Measurements from ENCODE around the gene ISG20L2.
A peak's percentile ranks its signal among the peaks of the same experiment; 100 is the strongest.

The ISG20L2 gene

GRCh38 chr1:156772222-156772621, 43.7 kb upstream of the ISG20L2 start:
- Histone ChIP-seq H3K9me2 (replicated peaks; ENCODE audit: control insufficient read depth, low read length) (no peaks in the 10 kb centered on the region), H3K4me3 (ENCODE audit: low read length) (no peak overlapping the region), H3K4me1 (ENCODE audit: control insufficient read depth, low read length) (peaks cover 26% of the 10 kb centered on the region), H3F3A (ENCODE audit: control insufficient read depth, insufficient read depth) (peaks cover 7% of the 10 kb centered on the region; the same call in 1 of the 2 replicates), H3K27ac (ENCODE audit: low read depth, low read length) (no peak overlapping the region), H3K4me2 (ENCODE audit: low read length) (no peak overlapping the region), H4K20me1 (ENCODE audit: control insufficient read depth, insufficient read depth, low read depth, low read length) (peaks cover 18% of the 10 kb centered on the region; the same call in 1 of the 2 replicates), H3K79me2 (ENCODE audit: control insufficient read depth, low read length) (peaks cover 96% of the 10 kb centered on the region), H3K36me3 (ENCODE audit: control insufficient read depth, low read length) (peaks cover 57% of the 10 kb centered on the region), H3K27me3 (ENCODE audit: control insufficient read depth, low read length) (no peaks in the 10 kb centered on the region), H3K9me3 (ENCODE audit: control insufficient read depth, insufficient read depth, low read length) (no peaks in the 10 kb centered on the region)
- TF ChIP-seq EZH2phosphoT487 (IDR thresholded peaks at IDR 0.05; ENCODE audit: borderline replicate concordance, low read length), result no peak
- TF ChIP-seq CTCF (IDR thresholded peaks at IDR 0.05; ENCODE audit: low read depth, low read length, poor library complexity, severe bottlenecking), result no peak

DNA sequence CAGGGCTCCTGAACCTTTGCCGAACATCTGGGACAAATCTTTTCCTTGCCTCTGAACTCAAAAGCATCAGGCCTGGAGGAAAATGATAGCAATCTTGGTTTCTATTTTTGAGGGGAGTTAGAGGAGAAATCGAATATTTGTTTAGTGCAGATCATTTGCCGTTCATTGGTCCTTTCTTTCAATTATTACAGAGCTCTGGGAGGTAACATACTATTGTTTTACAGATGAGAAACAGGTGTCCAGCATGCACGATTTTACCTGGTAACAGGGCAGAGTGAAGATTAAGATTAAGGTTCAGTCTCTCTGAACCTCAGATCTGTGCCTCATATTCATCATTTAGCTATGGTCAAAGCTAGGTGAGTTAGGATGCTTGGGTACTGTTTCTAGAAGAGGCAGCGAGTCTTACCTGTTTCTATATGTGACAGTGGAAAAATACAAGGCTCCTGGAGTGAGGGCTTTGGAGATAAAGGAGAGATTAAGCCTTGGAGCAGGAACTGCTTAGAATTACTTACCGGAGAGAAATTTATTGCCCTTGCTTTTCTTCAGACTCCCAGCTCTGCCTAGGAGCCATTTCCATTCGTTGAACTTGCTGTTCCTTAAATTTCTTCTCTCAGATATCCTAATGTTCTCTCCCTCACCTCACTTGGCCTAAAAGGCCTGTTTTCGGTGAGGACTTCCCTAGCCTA, 40.2 kb upstream of the ISG20L2 start:
- H3K36me3 ChIP-seq (ENCODE audit: control insufficient read depth, low read length), result peaks cover 50% of the 10 kb centered on the region

DNA sequence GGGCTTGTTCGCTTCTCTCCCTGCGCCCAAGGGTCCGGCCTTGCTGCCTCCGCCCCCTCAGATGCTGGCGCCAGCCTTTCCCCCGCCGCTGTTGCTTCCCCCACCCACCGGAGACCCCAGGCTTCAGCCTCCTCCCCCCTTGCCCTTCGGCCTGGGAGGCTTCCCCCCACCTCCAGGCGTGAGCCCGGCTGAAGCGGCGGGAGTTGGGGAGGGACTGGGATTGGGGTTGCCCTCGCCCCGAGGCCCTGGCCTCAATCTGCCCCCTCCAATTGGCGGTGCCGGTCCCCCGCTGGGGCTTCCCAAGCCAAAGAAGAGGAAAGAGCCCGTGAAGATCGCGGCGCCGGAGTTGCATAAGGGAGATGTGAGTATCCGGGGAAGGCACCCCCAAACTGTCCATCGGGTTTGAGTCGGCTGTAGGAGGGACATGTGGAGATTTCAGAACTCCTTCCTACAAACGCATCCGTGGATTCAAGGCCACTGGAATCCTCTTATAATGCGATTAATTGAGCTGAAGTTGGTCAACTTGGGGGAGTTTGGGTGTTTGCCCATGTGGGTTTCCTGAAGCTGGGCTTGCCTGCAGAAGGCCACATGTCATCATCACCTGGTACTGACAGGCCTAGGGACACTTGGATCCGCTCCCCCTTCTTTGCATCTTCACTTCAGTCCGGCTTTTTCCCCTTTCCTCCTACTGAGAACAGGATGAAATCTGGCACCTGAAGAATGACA, 39.5 kb upstream of the ISG20L2 start:
- Histone ChIP-seq H3K9me3 (ENCODE audit: control insufficient read depth, insufficient read depth, low read length) (no peaks in the 10 kb centered on the region), H3K27ac (ENCODE audit: low read depth, low read length) (peak overlapping the region; percentile 57), H3K36me3 (ENCODE audit: control insufficient read depth, low read length) (peaks cover 43% of the 10 kb centered on the region), H3K9me2 (replicated peaks; ENCODE audit: control insufficient read depth, low read length) (no peaks in the 10 kb centered on the region), H4K20me1 (ENCODE audit: control insufficient read depth, insufficient read depth, low read depth, low read length) (peaks cover 9% of the 10 kb centered on the region; the same call in 1 of the 2 replicates), H3F3A (ENCODE audit: control insufficient read depth, insufficient read depth) (peaks cover 4% of the 10 kb centered on the region; the same call in 1 of the 2 replicates), H3K4me1 (ENCODE audit: control insufficient read depth, low read length) (peaks cover 34% of the 10 kb centered on the region), H3K27me3 (ENCODE audit: control insufficient read depth, low read length) (no peaks in the 10 kb centered on the region), H3K4me2 (ENCODE audit: low read length) (peak overlapping the region; percentile 91), H3K79me2 (ENCODE audit: control insufficient read depth, low read length) (peaks cover 68% of the 10 kb centered on the region), H3K4me3 (ENCODE audit: low read length) (peak overlapping the region; percentile 76)
- TF ChIP-seq CTCF (IDR thresholded peaks at IDR 0.05; ENCODE audit: low read depth, low read length, poor library complexity, severe bottlenecking) (no peak), EZH2phosphoT487 (IDR thresholded peaks at IDR 0.05; ENCODE audit: borderline replicate concordance, low read length) (no peak)

More for the DNA sequence above, 40.2 kb upstream of the ISG20L2 start:
- peaks cover 15% of the 10 kb centered on the region; the same call in 1 of the 2 replicates for H4K20me1 ChIP-seq (ENCODE audit: control insufficient read depth, insufficient read depth, low read depth, low read length)
- peaks cover 75% of the 10 kb centered on the region for H3K79me2 ChIP-seq (ENCODE audit: control insufficient read depth, low read length)
- H3K9me2 ChIP-seq (replicated peaks; ENCODE audit: control insufficient read depth, low read length), result no peaks in the 10 kb centered on the region
- no peak for TF ChIP-seq CTCF (IDR thresholded peaks at IDR 0.05; ENCODE audit: low read depth, low read length, poor library complexity, severe bottlenecking)
- no peak for TF ChIP-seq EZH2phosphoT487 (IDR thresholded peaks at IDR 0.05; ENCODE audit: borderline replicate concordance, low read length)
- H3K4me1 ChIP-seq (ENCODE audit: control insufficient read depth, low read length), result peaks cover 34% of the 10 kb centered on the region
- no peaks in the 10 kb centered on the region for H3K9me3 ChIP-seq (ENCODE audit: control insufficient read depth, insufficient read depth, low read length)
- peak overlapping the region; percentile 76 for H3K4me3 ChIP-seq (ENCODE audit: low read length)
- no peak overlapping the region for H3K27ac ChIP-seq (ENCODE audit: low read depth, low read length)
- no peaks in the 10 kb centered on the region for H3K27me3 ChIP-seq (ENCODE audit: control insufficient read depth, low read length)
- H3F3A ChIP-seq (ENCODE audit: control insufficient read depth, insufficient read depth), result peaks cover 4% of the 10 kb centered on the region; the same call in 1 of the 2 replicates
- H3K4me2 ChIP-seq (ENCODE audit: low read length), result peak overlapping the region; percentile 91
